Peyer's patch (tissue), 4 donors: ENCODE measurements around the gene SPNS3. TPM values are rescaled to one million over a fixed set of nuclear protein-coding genes. Genes with fewer than 3 reads are reported as not detected.

Experiments
- DNase-seq, 3 donors: peaks; one replicate each; pipeline ENCODE4 v3.0.0-alpha.2; 2017 to 2019
- H3K27ac ChIP-seq, 4 donors: fragments of 200-600 bp; sonication (generic); one replicate each; pipeline ENCODE4 v1.5.1; 2016 to 2019
- H3K27me3 ChIP-seq, 2 donors: fragments of 200-600 bp; sonication (generic); one replicate each; pipeline ENCODE4 v1.5.1; 2019
- H3K36me3 ChIP-seq, 3 donors: fragments of 200-600 bp; sonication (generic); one replicate each; pipeline ENCODE4 v1.5.1; 2016 to 2019
- H3K4me1 ChIP-seq, 4 donors: fragments of 200-600 bp; sonication (generic); one replicate each; pipeline ENCODE4 v1.5.1; 2016 to 2019
- H3K4me3 ChIP-seq, 4 donors: fragments of 200-600 bp; sonication (generic); 1 replicate in 3 of 4; 2 replicates in 1 of 4; pipeline ENCODE4 v1.5.1; 2016 to 2019; ENCODE audit warnings: mild to moderate bottlenecking in 1 of 4
- H3K9me3 ChIP-seq, 4 donors: fragments of 200-600 bp; sonication (generic); one replicate each; pipeline ENCODE4 v1.5.1; 2016 to 2019; ENCODE audit warnings: mild to moderate bottlenecking in 1 of 4
- CTCF ChIP-seq, 6 experiments: fragments of 450-650 bp in 4 of 6; fragments of 200-600 bp in 2 of 6; sonication (generic) in 1 of 6; IDR thresholded peaks; one replicate each; pipeline ENCODE4 v1.5.1; 2017 to 2019; ENCODE audit warnings: antibody characterized with exemption in 6 of 6, mild to moderate bottlenecking in 3 of 6, moderate library complexity in 1 of 6
- POLR2A ChIP-seq, 2 donors: fragments of 450-650 bp; IDR thresholded peaks; one replicate each; pipeline ENCODE4 v1.5.1; 2017; ENCODE audit warnings: antibody characterized with exemption in 2 of 2, mild to moderate bottlenecking in 2 of 2, moderate library complexity in 2 of 2
- total RNA-seq, 4 donors: library from RNA; depleted of rRNA; stranded (reverse); fragments of >200 nt; gene quantifications; one replicate each; pipeline ENCODE4 v1.1.0, GENCODE V29; 2016

Gene SPNS3
- total RNA-seq, 4 donors from 2014 or later: 1.1 to 2.0 TPM; not detected in 2

- TF ChIP-seq CTCF (IDR thresholded peaks at IDR 0.05): no peak
- TF ChIP-seq POLR2A (IDR thresholded peaks at IDR 0.05): no peak
- H3K27ac ChIP-seq: peak overlapping the region in 1 of 4 donors; percentile 75
- H3K36me3 ChIP-seq: no peaks in the 10 kb centered on the region
- H3K4me3 ChIP-seq: no peak overlapping the region
- no peaks in the 10 kb centered on the region for H3K27me3 ChIP-seq
- peaks cover 0 to 5% (median 2%) of the 10 kb centered on the region in 4 donors for H3K4me1 ChIP-seq
- DNase-seq: no peak
- no peaks in the 10 kb centered on the region for H3K9me3 ChIP-seq
Observed at GRCh38 chr17:4394208-4395110, 39.3 kb upstream of the SPNS3 start.

- Histone ChIP-seq H3K4me3 (no peak overlapping the region), H3K4me1 (peaks cover 0 to 5% (median 2%) of the 10 kb centered on the region in 4 donors), H3K36me3 (no peaks in the 10 kb centered on the region), H3K27ac (peak overlapping the region in 1 of 4 donors; percentile 75), H3K27me3 (no peaks in the 10 kb centered on the region), H3K9me3 (no peaks in the 10 kb centered on the region)
- no peak for TF ChIP-seq CTCF (IDR thresholded peaks at IDR 0.05)
- DNase-seq: no peak
Observed at GRCh38 chr17:4395111-4395478, 38.6 kb upstream of the SPNS3 start.

GRCh38 chr17:4397840-4398239 is 35.9 kb upstream of the SPNS3 start:
- peaks cover 0 to 5% (median 2%) of the 10 kb centered on the region in 4 donors for H3K4me1 ChIP-seq
- H3K4me3 ChIP-seq: no peak overlapping the region
- TF ChIP-seq CTCF (IDR thresholded peaks at IDR 0.05) (no peak), POLR2A (IDR thresholded peaks at IDR 0.05) (no peak)
- H3K27me3 ChIP-seq: no peaks in the 10 kb centered on the region
- no peaks in the 10 kb centered on the region for H3K9me3 ChIP-seq
- H3K36me3 ChIP-seq: no peaks in the 10 kb centered on the region
- DNase-seq: no peak
- peak overlapping the region in 1 of 4 donors; percentile 75 for H3K27ac ChIP-seq

GRCh38 chr17:4405038-4405669 is 28.6 kb upstream of the SPNS3 start:
- DNase-seq: no peak
- no peak for TF ChIP-seq CTCF (IDR thresholded peaks at IDR 0.05)
- no peak for TF ChIP-seq POLR2A (IDR thresholded peaks at IDR 0.05)
- no peak overlapping the region for H3K4me3 ChIP-seq
- H3K4me1 ChIP-seq: no peaks in the 10 kb centered on the region
- no peaks in the 10 kb centered on the region for H3K27me3 ChIP-seq
- H3K36me3 ChIP-seq: no peaks in the 10 kb centered on the region
- H3K27ac ChIP-seq: no peak overlapping the region
- no peaks in the 10 kb centered on the region for H3K9me3 ChIP-seq

GRCh38 chr17:4405699-4406098 is 28.0 kb upstream of the SPNS3 start:
- no peaks in the 10 kb centered on the region for H3K27me3 ChIP-seq
- no peaks in the 10 kb centered on the region for H3K4me1 ChIP-seq
- TF ChIP-seq CTCF (IDR thresholded peaks at IDR 0.05): no peak
- no peak for TF ChIP-seq POLR2A (IDR thresholded peaks at IDR 0.05)
- no peaks in the 10 kb centered on the region for H3K36me3 ChIP-seq
- no peaks in the 10 kb centered on the region for H3K9me3 ChIP-seq
- no peak overlapping the region for H3K4me3 ChIP-seq
- no peak overlapping the region for H3K27ac ChIP-seq
- no peak for DNase-seq
